Activated gamma-delta T cell treated with Interleukin-2 at 50 U/mL for 16 hours (primary cell): Measurements from ENCODE around the gene DLX2.

ENCODE experiments used
- DNase-seq: peaks from one replicate; pipeline ENCODE4 v3.0.0-alpha.2; 2020

The DLX2 gene

DNA sequence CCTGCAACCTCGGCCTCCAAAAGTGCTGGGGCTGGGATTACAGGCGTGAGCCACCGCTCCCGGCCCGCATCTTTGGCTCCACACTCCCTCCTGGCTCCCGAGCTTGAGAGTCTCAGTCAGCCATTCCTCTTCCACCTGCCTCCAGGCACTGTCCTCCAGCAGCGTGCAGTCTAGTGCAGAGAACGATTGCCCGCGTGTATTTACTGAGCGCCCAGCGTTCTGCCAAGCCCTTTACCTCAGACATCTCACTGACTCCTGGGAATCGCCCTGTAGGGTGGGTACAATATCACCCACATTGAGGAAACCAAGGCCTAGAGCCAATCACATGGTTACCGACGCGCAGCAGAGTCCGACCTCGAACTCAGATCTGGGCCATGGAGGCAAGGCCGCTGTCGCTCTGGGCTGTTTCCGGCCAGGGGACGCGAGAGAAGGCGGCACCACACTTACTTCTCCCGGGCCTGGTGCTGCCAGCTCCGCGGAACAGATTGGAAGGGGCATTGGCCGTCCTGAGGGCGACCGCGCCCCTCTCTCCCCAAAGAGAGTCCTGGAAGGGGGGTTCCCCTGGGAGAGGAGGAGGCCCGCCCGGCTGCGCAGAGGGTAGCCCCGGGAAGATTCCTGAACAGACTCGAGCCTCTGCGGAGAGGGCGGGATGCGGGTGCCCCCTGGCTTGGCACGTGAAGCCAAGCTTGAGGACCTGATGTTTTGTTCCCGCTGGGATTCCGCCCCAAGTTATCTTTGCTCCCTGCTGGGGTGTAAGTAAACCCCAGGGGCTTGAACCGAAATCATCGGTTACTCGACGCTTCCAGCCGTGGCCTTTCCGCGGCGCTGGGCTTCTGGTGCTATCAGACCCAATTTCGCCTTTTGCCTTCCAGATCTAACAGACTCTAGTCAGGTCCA lies 5.2 kb upstream of the DLX2 start:
- no peak for DNase-seq

GRCh38 chr2:172106108-172106961 lies 3.6 kb upstream of the DLX2 start:
- DNase-seq, result no peak

GRCh38 chr2:172105471-172106107 lies 2.9 kb upstream of the DLX2 start:
- no peak for DNase-seq

DNA sequence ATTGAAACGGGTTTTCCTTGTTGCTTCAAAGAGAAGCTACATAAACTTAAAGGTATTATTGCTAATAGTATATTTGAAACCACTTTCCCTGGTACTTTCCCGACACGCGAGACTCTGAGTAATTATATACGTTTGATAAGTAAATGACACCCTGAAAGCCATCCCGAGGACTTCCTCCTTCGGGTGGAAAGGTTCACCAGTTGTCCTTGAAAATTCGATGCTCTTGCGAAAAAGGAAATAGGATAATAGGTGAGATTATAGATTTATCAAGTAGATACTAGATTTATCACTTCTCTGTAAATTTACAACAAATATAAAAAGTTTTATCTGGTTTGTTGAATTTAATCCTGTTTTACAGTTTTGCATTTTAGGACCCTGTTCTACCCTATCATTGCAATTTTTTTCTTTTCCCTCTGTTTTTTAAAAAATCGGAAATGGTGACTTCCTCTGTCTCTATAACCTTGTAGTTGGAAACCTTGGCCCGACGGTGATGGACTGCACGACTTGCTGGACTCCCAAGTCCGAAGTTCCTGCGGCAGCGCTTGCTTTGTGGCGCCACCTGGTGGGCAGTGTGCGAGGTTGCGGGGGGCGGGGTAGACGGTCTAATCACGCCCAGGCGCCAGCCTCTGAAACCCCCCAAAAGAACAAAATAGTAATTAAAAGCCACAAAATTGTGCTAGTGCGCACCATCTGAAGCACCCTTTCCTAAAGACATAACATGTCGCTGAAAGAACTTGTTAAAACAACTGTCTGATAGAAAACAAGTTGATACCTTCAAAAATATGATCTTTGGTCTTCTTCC lies 972 bp upstream of the DLX2 start:
- peak; percentile 69 for DNase-seq

- no peak for DNase-seq
These were observed 794 bp downstream of the DLX2 start for GRCh38 chr2:172101821-172102390.

DNA sequence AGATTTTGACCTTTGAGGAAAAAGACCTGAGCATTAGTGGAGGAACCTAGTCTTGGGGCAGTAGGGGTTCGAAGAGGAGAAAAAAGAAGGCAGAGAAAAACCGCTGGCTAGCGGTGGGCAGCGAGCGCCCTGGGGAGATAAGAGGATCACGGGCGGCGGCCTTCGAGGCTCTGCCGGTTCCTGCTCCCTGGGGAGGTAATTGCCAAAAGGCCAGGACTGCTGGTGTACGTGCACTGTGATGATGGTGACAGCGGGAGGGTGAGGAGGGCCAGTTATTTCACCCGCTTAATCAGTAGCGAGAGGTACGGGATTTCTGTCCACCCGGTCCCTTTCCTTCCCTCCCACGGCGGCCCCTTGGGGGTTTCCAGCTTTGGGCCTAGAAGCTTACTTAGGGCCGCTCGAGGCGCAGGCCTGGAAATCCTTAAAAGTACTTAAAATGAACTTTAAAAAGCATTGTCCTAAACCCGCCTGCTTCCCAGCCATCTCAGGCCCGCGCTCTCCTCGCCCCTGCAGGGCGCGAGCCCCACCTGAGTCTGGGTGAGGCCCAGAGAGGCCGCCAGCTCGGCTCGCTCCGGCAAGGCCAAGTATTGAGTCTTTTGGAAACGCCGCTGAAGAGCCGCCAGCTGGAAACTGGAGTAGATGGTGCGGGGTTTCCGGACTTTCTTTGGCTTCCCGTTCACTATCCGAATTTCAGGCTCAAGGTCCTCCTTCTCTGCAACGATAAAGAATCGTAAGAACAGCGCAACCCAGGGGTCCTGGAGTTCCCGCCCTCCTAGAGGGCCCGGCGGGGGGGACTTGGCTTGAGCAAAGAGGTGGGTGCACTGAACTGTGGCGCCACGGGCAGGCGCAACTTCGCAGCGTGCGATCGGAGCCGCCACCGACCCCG lies 1.5 kb downstream of the DLX2 start:
- DNase-seq, result no peak

- DNase-seq, result no peak
These were observed 2.4 kb downstream of the DLX2 start for GRCh38 chr2:172100080-172100934.

DNA sequence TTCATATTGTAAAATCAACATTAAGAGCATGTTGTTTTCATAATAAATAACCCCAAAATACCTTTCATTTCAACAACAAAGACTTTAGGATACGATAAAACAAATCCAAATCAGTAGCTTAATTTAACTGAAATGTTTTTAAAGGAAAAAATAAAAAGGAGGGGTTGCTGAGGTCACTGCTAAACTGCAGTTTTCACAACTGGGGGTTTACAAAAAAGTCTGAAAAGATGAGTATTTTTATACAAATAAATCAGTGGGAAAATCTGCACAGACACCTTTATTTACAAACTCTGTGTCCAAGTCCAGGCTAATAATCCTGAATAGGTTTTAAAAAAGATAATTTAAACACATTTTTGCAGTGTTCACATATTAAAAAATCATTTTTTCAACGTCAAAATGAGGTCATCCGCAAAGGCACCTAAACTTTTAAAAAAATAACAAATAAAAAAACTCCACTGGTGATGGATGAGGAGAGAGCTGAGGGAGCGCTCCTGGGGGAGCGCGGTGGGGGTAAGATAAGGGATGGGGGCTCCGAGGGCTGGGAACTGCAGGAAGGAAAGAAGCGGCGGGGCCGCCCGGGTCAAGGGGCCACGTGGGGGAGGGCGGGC lies 3.1 kb downstream of the DLX2 start:
- no peak for DNase-seq

- no peak for DNase-seq
These were observed 3.8 kb downstream of the DLX2 start for GRCh38 chr2:172098650-172099471.

DNA sequence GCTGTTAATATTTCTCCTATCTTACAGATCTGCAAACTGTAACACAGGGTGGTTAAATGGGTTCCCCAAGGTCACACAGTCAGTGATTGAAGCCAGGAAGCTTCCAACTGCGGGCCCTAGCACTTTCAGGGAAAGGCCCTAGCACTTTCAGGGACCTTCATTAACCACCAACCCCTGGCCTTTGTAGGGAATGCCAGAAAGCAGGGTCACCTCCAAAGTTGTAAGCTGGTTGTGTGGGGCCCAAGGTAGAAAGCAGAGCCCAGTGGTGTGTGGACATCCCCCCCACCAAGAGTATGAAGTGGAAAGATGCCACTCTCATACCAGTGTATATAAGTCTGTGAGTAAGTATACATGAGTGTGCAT lies 4.4 kb downstream of the DLX2 start:
- no peak for DNase-seq

DNA sequence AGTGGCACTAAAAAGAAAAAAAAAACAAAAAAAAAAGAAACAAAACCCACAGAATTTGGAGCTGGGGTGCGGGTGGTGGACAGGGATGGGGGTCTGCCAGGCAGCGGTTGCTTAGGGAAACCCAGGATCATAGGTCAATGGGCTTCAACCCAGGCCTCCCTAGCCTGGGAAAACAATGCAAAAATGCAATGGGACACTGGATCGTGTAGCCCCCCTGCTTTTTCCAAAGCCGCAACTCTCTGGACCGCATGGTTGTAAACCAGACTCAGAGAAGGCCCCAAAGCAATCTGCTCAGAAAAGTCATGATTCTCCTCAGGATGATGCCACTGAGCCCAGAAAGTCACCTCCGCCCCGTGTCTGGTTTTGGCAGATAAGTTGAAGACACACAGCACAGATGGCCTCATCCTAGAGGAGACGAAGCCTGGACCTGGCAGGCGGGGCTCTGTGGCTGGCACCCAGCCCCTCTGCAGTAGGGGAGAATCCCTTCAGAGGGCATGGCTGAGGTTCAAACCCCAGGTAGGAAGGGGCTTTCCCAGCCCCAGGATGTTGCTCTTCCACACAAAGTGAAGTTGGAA lies 5.1 kb downstream of the DLX2 start:
- DNase-seq, result no peak

DNA sequence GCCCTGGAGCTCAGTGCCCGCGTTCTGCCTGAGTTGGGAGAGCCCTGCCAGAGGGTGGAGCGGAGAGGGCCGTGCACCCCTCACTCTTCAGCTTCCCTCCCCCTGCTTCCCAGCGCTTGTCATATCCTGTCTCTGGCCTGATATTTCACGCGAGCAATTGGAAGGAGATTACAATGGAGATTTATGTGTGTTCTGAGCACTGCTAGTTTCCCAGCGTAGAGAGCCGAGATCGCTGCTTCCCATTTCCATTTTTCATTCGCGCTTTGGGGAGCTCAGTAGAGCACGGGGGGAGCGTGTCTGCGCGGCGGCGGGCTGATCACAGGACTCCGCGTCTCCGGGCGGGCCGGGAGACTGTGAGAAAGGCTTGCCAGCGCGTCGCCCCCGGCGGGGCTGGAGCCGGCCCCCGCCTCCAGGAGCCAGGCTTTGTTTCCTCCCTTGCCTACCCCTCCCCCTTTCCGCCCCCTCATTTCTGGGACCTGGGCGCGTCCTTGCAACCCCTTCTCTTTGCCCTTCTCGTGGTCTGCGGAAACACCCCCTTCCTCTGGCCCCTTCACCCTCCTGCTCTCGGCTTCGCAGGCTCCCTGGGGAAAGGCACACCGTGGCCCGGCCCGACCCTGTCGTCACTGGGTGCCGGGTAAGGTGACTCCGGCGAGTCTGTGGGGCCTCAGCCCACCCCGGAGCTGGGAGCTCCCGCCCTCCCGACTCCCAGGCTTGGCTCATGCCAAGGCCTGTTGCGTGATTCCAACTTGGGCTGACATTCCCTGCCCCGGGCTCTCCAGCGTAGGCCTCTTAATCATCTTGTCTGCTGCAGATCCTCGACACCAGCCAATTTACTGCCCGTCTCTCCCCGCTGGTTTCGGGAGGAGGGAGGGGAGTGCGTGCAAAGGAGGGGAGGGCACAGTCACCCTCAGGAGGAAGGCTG lies 5.8 kb downstream of the DLX2 start:
- no peak for DNase-seq

- DNase-seq, result no peak
These were observed 6.6 kb downstream of the DLX2 start for GRCh38 chr2:172095905-172096625.

DNA sequence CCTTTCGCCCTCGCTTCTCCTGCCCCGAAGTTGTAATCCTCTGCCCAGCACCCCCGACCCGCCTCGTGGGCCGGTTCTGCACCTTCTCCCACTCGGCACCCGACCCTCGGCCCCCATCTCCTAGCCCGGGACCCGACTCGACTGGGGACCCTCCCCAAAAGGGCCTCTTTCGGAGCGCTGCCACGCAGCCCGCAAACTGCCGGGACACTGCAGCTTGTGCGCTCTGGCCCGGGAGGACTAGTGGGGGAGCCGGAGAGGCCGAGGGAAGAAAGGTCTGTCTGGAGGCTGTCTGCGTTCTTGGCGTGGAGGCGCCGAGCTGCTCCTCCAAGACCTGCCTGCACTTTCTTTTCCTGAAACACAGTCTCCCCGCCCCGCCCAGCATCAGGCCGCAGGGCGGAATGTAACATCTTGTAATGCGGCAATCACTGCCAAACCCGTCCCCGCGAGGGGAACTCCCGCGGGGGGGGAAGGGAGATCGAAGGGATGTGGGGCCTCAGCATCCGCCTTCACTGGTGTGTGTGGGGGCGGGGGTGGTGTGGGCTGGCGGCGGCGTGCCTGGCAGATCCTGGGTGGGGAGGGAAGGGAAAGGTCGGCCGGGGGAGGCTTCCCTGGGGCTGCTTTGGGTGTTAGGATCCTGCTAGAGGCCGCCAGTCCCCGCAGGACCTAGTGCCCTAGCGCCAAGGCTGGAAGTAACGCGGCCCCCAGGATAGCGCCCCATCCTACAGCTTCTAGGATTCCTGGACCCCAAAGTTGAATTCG lies 7.4 kb downstream of the DLX2 start:
- DNase-seq, result peak; percentile 71

- DNase-seq, result no peak
These were observed 8.2 kb downstream of the DLX2 start for GRCh38 chr2:172094294-172095145.
